ENCODE results near the gene FAAP100. TPM values are rescaled to one million over a fixed set of nuclear protein-coding genes. Genes with fewer than 3 reads are reported as not detected.

The FAAP100 gene
- total RNA-seq, 1 experiment from 2014 or later, result 40.4 TPM

DNA sequence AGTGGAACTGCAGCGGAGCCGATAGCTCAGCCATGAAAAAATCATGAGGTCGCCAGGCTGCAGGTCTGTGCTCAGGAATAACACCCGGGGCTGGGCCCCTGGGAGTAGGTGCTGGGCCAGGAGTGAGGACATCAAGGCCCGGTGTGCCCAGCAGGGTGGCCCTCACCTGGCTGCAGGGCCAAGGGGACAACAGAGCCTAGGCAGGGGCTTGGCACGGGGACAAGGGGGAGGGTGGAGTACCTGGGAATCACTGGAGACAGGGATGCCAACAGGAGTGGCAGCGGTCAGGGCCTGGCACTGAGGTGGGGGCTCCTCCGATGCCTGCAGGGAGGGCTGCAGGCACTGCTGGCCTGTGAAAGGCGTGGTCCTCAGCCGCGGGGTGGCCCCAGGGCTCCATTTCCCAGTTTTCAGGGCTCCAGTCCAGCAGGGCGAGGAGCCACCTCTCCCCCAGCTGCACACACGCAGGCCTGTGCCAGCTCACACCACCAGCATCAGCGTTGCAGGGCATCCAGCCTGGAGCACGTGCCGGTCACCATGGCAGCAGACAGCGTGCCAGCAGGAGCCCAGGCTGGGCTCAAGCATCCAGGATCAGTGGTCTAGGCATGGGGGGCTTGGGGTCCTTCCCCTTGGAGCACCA, 28.6 kb downstream of the FAAP100 start:
- peaks cover 18% of the 10 kb centered on the region for H3K27me3 ChIP-seq (ENCODE audit: control insufficient read depth, insufficient read depth, low read length)
- no peak overlapping the region for H3K4me3 ChIP-seq (ENCODE audit: insufficient read depth, low read depth, low read length)
- no peaks in the 10 kb centered on the region for H3K36me3 ChIP-seq (replicated peaks; ENCODE audit: control insufficient read depth, insufficient read depth, low read length)
- no peak for DNase-seq

- peak; percentile 94 for DNase-seq
- Histone ChIP-seq H3K4me3 (ENCODE audit: insufficient read depth, low read depth, low read length) (no peak overlapping the region), H3K36me3 (replicated peaks; ENCODE audit: control insufficient read depth, insufficient read depth, low read length) (no peaks in the 10 kb centered on the region), H3K27me3 (ENCODE audit: control insufficient read depth, insufficient read depth, low read length) (peaks cover 18% of the 10 kb centered on the region)
These were observed 29.4 kb downstream of the FAAP100 start for GRCh38 chr17:81522491-81523401.

- Histone ChIP-seq H3K4me3 (ENCODE audit: insufficient read depth, low read depth, low read length) (peak overlapping the region; percentile 52; the same call in 1 of the 2 replicates), H3K27me3 (ENCODE audit: control insufficient read depth, insufficient read depth, low read length) (peaks cover 18% of the 10 kb centered on the region), H3K36me3 (replicated peaks; ENCODE audit: control insufficient read depth, insufficient read depth, low read length) (peaks cover 1% of the 10 kb centered on the region; the same call in 1 of the 2 replicates)
- no peak for DNase-seq
These were observed 31.9 kb downstream of the FAAP100 start for GRCh38 chr17:81520021-81520901.

DNA sequence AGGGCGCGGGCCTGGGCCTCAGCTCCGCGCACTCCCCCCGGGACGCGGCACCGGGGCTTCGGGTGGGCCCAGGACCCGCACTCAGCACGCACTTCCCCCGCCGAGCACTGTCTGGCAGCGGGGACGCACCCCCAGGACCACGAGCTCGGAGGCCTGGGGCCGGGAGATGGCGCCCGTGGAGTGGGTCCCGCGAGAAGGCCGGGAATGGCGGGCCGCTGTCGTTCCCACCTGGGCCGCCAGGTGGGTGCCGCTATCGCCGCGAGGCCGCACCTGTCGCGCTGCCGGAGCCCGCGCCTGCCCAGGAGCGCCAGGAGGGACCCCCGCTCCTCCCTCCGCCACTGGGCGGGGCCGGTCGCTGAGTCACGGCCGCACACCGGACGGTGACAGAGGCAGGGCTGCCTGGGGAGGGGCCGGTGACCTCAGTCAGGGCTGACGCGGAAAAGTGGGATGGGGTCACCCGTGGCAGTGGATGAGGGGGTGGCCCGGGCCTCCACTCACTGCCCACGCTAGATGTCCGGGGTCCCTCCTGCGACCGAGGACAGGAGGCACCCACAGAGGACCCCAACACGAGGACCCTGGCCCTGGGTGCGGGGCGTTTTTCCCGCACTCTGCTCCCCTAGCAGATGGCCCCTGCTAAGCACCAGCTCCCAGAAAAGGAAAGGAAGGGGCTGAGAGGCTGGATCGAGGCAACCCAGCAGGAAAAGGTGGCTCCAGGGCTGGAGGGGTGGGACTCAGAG, 32.7 kb downstream of the FAAP100 start:
- Histone ChIP-seq H3K27me3 (ENCODE audit: control insufficient read depth, insufficient read depth, low read length) (peaks cover 18% of the 10 kb centered on the region), H3K36me3 (replicated peaks; ENCODE audit: control insufficient read depth, insufficient read depth, low read length) (peaks cover 1% of the 10 kb centered on the region; the same call in 1 of the 2 replicates), H3K4me3 (ENCODE audit: insufficient read depth, low read depth, low read length) (peak overlapping the region; percentile 52)
- peak; percentile 93 for DNase-seq

- H3K27me3 ChIP-seq (ENCODE audit: control insufficient read depth, insufficient read depth, low read length), result peaks cover 18% of the 10 kb centered on the region
- peak; percentile 88 for DNase-seq
These were observed 33.3 kb downstream of the FAAP100 start for GRCh38 chr17:81518785-81519283.

GRCh38 chr17:81518113-81518784, 33.9 kb downstream of the FAAP100 start:
- Histone ChIP-seq H3K27me3 (ENCODE audit: control insufficient read depth, insufficient read depth, low read length) (peaks cover 18% of the 10 kb centered on the region), H3K4me3 (ENCODE audit: insufficient read depth, low read depth, low read length) (peak overlapping the region; percentile 52), H3K36me3 (replicated peaks; ENCODE audit: control insufficient read depth, insufficient read depth, low read length) (peaks cover 1% of the 10 kb centered on the region; the same call in 1 of the 2 replicates)
- DNase-seq, result peak; percentile 81

More at GRCh38 chr17:81518785-81519283, 33.3 kb downstream of the FAAP100 start:
- Histone ChIP-seq H3K4me3 (ENCODE audit: insufficient read depth, low read depth, low read length) (peak overlapping the region; percentile 52), H3K36me3 (replicated peaks; ENCODE audit: control insufficient read depth, insufficient read depth, low read length) (peaks cover 1% of the 10 kb centered on the region; the same call in 1 of the 2 replicates)

GRCh38 chr17:81517339-81518112, 34.6 kb downstream of the FAAP100 start:
- H3K4me3 ChIP-seq (ENCODE audit: insufficient read depth, low read depth, low read length), result no peak overlapping the region; the same call in 1 of the 2 replicates
- H3K27me3 ChIP-seq (ENCODE audit: control insufficient read depth, insufficient read depth, low read length), result peaks cover 18% of the 10 kb centered on the region
- peaks cover 1% of the 10 kb centered on the region; the same call in 1 of the 2 replicates for H3K36me3 ChIP-seq (replicated peaks; ENCODE audit: control insufficient read depth, insufficient read depth, low read length)
- peak; percentile 80 for DNase-seq

DNA sequence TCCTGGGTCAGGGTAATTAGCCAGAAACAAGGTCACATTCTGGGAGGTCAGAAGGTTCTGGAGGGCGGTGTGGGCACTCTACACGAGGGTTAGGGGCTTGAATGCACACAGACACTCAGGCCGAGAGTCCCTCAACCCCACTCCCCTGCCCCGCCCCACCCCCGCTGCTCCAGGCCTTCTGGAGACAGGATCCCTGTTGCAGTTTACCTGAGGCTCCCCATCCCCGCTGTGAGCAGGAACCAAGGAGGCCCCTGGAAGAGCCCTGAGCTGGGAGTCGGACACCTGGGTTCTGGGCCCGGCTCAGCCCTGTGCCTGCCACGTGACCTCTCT, 35.2 kb downstream of the FAAP100 start:
- Histone ChIP-seq H3K27me3 (ENCODE audit: control insufficient read depth, insufficient read depth, low read length) (peaks cover 18% of the 10 kb centered on the region), H3K36me3 (replicated peaks; ENCODE audit: control insufficient read depth, insufficient read depth, low read length) (peaks cover 3% of the 10 kb centered on the region), H3K4me3 (ENCODE audit: insufficient read depth, low read depth, low read length) (no peak overlapping the region)
- DNase-seq, result no peak

GRCh38 chr17:81516439-81516838, 35.7 kb downstream of the FAAP100 start:
- H3K36me3 ChIP-seq (replicated peaks; ENCODE audit: control insufficient read depth, insufficient read depth, low read length), result peaks cover 8% of the 10 kb centered on the region
- peaks cover 18% of the 10 kb centered on the region for H3K27me3 ChIP-seq (ENCODE audit: control insufficient read depth, insufficient read depth, low read length)
- 0 out of 2 replicates have a peak overlapping the region, but pooled peaks have one; percentile 81 for H3K4me3 ChIP-seq (ENCODE audit: insufficient read depth, low read depth, low read length)
- DNase-seq, result no peak

GRCh38 chr17:81515530-81516041, 36.6 kb downstream of the FAAP100 start:
- peak overlapping the region; percentile 81 for H3K4me3 ChIP-seq (ENCODE audit: insufficient read depth, low read depth, low read length)
- peak; percentile 65 for DNase-seq
- peaks cover 17% of the 10 kb centered on the region for H3K36me3 ChIP-seq (replicated peaks; ENCODE audit: control insufficient read depth, insufficient read depth, low read length)
- H3K27me3 ChIP-seq (ENCODE audit: control insufficient read depth, insufficient read depth, low read length), result peaks cover 18% of the 10 kb centered on the region

GRCh38 chr17:81514739-81515529, 37.2 kb downstream of the FAAP100 start:
- H3K4me3 ChIP-seq (ENCODE audit: insufficient read depth, low read depth, low read length), result peak overlapping the region; percentile 81
- peak; percentile 94 for DNase-seq
- H3K27me3 ChIP-seq (ENCODE audit: control insufficient read depth, insufficient read depth, low read length), result peaks cover 13% of the 10 kb centered on the region
- H3K36me3 ChIP-seq (replicated peaks; ENCODE audit: control insufficient read depth, insufficient read depth, low read length), result peaks cover 23% of the 10 kb centered on the region

GRCh38 chr17:81514489-81514738, 37.7 kb downstream of the FAAP100 start:
- peak overlapping the region; percentile 81 for H3K4me3 ChIP-seq (ENCODE audit: insufficient read depth, low read depth, low read length)
- peaks cover 8% of the 10 kb centered on the region for H3K27me3 ChIP-seq (ENCODE audit: control insufficient read depth, insufficient read depth, low read length)
- peak; percentile 89 for DNase-seq
- peaks cover 25% of the 10 kb centered on the region for H3K36me3 ChIP-seq (replicated peaks; ENCODE audit: control insufficient read depth, insufficient read depth, low read length)

Data from H7 (cell line).